Amniotic epithelial cell (primary cell): ENCODE data around the gene AGXT2.
A peak's percentile ranks its signal among the peaks of the same experiment; 100 is the strongest.
"Not testable (repeated sequence)": the region's sequence is repeated elsewhere in the genome, so short reads cannot be mapped to it uniquely, and the experiment has no call there.

Experiments used
- DNase-seq: peaks from one replicate; pipeline ENCODE4 v3.0.0-alpha.2; 2010; ENCODE audit warnings: low read depth

The AGXT2 gene

DNA sequence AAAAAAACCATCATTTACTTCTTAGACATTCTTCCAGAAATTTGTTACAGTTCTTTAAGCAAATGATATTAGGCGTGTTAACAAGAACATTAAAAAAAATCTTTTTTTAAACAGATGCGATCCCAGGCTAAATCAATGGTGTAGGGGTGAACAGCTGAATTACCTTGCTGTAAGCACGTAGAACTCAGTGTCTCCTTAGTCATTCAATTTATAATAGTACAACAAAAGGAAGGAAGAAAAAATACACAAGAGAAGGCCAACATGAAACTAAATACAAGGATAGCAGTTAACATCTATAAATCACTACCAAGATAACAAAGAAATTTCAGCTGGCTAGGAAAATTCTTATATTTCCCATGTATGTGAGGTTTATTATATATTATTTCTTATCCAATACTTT lies 35.4 kb downstream of the AGXT2 start:
- DNase-seq, result no peak

- no peak for DNase-seq
Observed at GRCh38 chr5:35010676-35011075, 37.1 kb downstream of the AGXT2 start.

DNA sequence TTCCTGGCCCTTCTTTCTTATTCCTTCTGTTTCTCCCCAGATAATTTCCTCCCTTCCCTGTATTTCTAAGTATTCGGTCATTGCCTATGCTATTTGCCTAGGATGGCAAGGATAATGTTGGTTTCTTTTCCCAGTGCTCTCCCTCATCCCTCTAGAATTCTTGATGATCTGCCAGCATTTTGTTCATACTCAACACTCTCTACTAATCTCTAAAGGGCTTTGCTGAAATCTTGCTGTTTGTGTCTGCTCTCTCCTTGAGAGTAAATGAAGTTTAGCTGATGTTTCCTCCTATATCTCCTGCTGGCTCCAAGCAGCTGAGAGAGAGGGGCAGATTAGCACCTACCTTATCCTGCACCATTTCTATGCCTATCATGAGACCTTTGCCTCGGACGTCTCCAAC lies 38.1 kb downstream of the AGXT2 start:
- DNase-seq, result peak; percentile 77

DNA sequence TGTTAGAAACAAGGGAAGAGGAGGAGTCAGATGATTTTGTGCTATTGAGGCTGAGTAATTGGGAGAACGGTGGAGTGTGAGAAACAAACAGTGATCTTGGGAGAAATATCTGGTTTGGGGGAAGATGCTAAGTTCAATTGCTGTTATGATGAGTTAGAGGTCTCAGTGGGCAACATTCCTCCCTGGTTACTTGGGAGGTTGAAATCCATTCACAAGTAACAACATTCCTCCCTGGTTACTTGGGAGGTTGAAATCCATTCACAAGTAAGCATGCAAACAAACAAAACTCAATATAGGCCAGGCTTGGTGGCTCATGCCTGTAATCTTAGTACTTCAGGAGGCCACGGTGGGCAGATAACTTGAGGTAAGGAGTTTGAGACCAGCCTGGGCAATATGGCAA lies 38.7 kb downstream of the AGXT2 start:
- DNase-seq, result peak; percentile 29

DNA sequence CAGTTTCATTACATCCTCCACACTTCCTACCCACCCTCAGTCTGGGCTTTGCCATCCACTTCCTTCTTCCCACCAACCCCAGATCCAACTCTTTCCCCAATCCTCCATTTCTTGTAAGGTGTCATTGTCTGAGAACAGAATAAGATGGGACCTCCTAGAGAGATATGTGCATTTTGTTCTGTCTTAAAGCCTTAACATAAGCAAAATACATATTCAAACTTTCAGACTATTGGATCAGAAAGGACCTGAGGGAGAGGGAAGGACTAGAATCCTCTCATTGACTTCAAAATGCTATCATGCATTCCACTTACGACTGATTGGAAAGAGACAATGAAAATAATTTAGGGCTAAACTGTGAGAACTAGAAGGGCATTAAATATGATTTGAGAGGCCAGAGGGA lies 43.0 kb downstream of the AGXT2 start:
- DNase-seq, result no peak

DNA sequence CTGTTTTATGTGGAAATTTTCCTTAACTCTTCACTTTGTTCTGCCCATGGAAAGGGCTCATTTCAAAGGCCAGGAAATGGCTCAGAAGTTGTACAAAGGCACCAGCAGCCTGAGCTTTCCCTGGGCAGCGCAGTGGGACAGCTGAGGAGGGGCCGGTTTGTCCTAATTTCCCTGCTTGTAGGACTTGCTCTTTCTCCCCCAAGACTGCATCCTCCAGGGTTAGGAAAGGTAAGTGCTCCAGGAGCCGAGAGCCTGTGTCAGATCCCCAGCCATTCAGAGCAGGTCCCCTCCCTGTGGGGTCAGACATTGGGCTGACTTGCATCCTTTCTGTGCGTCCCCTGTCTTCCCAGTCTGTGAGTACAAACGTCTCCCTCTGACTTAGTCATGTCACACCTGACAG lies 43.5 kb downstream of the AGXT2 start:
- no peak for DNase-seq

DNA sequence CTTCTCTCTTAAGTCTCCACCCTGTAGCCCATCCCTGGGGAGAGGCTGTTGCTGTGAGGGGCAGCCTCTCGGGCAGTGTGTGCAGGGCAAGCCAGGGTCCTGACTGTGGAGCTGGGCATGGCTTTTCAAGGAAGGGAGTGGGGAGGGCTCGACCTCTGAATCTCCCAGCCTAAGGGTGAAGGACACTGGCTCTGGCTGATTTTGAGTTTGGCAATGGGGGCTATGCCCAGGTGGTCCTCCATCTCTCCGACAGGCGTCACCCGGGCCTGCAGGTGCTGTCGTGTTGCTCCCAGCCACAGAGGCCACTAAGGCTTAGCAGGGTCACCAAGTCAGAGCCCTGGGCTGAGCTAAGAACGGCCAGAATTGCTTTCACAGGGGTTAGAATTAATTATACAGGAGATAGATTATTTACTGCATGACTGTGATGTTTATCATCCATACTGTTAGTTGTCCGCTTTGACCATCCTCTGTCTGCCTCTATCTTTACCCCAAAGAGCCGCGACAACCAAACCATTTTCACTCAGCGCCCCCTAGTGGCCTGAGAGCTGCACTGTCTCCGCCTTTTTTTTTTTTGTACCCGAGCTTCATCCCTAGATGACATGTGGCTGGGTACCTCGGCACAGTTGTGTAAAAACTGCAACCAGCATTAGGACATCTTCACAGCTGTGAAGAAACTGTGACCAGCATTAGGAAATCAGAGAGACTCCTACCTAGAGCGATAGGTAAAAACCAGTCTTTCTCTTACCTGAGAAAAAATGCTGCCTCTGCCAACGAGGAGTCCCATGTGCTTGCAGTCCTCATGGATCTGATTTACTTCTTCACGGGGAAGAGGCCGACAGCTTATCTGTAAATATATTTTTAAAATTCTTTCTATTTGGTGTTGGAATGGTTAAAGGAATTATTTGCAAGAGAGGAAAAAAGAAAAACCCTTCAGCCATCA lies 44.5 kb downstream of the AGXT2 start:
- peak; percentile 43 for DNase-seq

GRCh38 chr5:35002459-35002858 lies 45.3 kb downstream of the AGXT2 start:
- no peak for DNase-seq

DNA sequence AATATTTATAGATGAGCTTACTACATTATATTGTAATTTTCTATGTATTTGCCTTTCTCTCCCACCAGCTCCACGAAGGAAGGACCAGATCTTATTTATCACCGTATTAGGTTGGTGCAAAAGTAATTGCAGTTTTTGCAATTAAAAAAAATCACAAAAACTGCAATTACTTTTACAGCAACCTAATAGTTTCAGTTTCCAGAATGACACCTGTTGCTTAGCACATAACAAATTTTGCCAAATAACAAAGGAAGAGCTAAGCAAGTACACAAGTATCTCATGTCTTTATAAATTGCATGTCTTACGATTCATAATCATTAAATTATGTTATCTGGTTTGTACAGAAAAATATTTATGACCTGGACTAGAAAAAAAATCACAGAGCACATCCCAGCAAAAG lies 45.9 kb downstream of the AGXT2 start:
- no peak for DNase-seq

DNA sequence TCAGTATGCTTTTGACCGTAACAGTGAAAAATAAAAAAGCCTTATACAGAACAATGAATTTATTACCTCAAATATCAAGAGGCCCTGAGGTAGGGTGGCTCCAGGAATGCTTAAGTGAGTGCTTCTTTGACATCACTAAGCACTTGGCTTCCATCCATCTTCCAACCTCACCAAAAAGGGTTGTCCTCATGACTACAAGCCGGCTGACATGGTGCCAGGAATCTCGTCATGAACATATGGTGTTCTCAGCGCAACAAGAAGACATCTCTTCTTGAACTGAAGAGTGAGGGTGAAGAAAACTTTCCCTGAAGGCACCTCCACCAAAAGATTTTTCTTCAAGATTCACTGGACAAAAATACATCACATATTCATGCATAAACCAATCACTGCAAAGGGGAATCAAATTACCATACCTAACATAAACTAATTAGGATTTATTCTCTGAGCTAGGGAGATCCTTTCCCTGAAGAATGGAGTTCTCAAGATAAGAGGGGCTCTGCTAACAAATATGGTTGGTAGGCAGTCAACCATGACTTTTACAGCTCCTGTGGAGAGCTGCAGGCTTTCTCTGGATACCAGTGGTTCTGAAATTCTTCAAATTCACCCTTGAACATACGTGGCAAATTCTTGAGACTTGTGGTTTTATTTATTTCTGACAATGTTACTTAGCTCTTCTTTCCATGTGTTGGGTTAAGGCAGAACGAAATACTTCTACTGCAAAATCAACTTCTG lies 49.5 kb downstream of the AGXT2 start:
- DNase-seq, result peak; percentile 22

GRCh38 chr5:34996261-34996660 lies 51.5 kb downstream of the AGXT2 start:
- no peak for DNase-seq

- no peak for DNase-seq
Observed at GRCh38 chr5:34993951-34994350, 53.8 kb downstream of the AGXT2 start.

GRCh38 chr5:34991486-34992238 lies 56.1 kb downstream of the AGXT2 start:
- DNase-seq, result peak; percentile 80

- no peak for DNase-seq
Observed at GRCh38 chr5:34986965-34987364, 60.8 kb downstream of the AGXT2 start.

DNA sequence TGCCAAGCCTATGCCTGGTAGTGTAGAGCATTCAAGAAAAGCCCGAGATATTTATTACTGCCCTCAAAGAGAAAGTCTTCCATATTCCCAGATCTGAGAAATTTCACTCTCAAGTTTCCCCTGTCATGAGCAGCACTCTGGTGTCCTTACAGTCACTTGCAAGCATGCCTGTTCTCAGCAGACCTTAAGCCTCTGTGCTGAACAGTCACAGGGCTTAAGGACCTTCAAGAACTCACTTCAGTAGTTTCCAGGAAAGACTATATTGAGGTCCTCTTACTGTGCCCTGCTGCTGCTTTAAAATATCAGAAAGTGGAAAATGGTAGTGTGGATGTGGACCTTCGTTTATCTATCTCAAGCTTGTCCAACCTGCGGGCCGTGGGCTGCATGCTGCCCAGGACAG lies 64.9 kb downstream of the AGXT2 start:
- DNase-seq, result no peak

DNA sequence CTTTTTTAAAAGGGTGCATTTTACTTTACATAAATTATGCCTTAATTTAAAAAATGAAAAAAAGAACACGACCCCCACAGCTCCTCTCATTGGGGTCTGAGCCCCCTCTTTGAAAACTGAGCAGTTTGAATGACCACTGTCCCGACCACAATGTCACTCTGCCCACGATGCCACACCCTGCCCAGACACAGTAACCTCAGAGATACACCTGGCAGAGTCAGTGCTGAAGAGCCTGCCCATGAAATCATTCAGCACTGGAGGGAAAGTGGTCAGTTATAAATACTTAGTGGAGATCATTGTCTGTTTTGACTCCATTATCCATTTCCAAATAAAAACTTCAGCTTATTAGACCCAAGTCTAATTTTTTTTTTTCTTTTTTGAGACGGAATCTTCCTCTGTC lies 69.1 kb downstream of the AGXT2 start:
- no peak for DNase-seq

DNA sequence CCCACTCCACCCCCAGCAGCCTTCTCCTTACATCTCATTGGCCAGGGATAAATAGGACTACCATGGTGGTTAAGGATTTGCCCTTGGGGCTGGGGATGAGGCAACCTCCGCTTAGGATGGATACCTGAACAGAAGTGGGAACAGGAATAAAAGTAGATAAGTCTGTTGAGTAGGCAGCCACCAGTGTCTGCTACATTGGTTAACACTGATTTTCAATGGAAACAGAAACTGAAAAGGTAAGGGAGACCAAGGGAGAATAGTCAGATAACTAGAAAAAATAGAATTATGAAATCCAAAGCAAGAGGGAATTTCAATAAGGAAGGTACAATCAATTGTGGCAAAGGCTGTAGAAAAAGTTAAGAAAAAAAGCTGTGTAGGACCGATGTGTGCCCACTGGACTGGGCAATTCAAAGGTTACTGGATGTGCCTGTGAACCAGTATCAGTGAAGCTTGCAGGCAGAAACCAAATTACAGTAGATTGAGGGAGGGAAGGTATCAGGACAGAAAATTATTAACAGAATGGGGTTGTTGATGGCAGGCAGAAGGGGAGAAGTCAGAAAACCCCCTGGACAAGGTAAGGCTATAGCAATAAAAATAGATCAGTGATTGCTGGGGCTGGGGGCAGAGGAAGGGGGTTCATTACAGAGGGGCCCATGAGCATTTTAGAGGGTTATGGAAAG lies 69.7 kb downstream of the AGXT2 start:
- no peak for DNase-seq

DNA sequence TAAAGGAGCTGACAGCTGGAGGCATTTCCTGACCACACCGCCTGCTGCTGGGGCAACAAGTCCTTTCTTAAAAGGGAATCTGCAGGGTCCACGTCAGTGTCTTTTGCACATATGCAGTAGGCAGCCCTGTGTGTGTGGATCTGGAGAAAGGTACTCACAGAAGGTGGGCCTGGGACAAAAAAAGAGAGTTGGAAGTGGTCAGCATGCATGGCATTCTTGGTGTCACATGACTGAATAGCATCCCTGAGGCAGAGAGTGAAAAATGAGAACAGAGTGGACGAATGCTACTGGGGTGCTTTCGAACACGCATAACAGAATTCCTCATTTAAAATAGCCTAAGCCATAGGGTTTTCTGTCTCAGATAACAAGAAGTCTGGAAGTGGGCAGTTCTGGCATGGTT lies 71.4 kb downstream of the AGXT2 start:
- DNase-seq, result no peak

DNA sequence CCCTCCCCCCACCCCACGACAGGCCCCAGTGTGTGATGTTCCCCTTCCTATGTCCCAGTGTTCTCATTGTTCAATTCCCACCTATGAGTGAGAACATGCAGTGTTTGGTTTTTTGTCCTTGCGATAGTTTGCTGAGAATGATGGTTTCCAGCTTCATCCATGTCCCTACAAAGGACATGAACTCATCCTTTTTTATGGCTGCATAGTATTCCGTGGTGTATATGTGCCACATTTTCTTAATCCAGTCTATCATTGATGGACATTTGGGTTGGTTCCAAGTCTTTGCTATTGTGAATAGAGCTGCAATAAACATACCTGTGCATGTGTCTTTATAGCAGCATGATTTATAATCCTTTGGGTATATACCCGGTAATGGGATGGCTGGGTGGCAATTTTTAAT lies 76.1 kb downstream of the AGXT2 start:
- DNase-seq, result not testable (repeated sequence)

GRCh38 chr5:34970552-34970951 lies 77.2 kb downstream of the AGXT2 start:
- no peak for DNase-seq

DNA sequence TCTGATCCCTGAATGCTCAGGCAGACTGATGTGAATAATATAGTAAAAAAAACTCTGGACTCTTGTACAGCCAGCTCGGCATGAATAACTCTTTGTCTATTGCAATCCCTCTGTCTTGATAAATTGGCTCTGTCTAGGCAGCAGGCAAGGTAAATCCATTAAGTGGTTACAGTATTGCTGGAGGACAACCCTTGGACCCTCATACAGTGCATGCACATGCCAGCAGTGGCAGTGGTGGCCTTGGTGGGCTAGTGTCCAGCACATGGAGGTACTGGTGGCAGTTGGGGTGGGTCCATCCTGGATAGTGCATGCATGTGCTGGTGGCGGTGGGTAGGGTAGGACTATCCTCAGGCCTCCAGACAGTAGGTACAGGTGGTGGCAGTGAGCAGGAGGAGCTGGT lies 79.5 kb downstream of the AGXT2 start:
- DNase-seq, result no peak

GRCh38 chr5:34967540-34967939 lies 80.2 kb downstream of the AGXT2 start:
- DNase-seq, result no peak
